ENCODE results near the gene MRC1.

The MRC1 gene

GRCh38 chr10:17882557-17882956 lies 73.4 kb downstream of the MRC1 start:
- no peak overlapping the region for H3K27ac ChIP-seq
- H3K36me3 ChIP-seq (replicated peaks), result no peaks in the 10 kb centered on the region
- TF ChIP-seq CTCF (IDR thresholded peaks at IDR 0.05; ENCODE audit: low read depth, low read length, missing control alignments), result no peak
- H3K4me3 ChIP-seq (ENCODE audit: low read depth, low read length), result no peak overlapping the region
- H3K27me3 ChIP-seq (replicated peaks), result no peaks in the 10 kb centered on the region
- in situ Hi-C loops (cut with HindIII; ENCODE audit: low pct_ligation_motif_present, low sequenced_read_pairs), result no loop called here
- DNase-seq, result no peak

GRCh38 chr10:17883621-17884020 lies 74.5 kb downstream of the MRC1 start:
- no peak for TF ChIP-seq CTCF (IDR thresholded peaks at IDR 0.05; ENCODE audit: low read depth, low read length, missing control alignments)
- Histone ChIP-seq H3K27ac (no peak overlapping the region), H3K27me3 (replicated peaks) (no peaks in the 10 kb centered on the region), H3K4me3 (ENCODE audit: low read depth, low read length) (no peak overlapping the region), H3K36me3 (replicated peaks) (no peaks in the 10 kb centered on the region)
- in situ Hi-C loops (cut with HindIII; ENCODE audit: low pct_ligation_motif_present, low sequenced_read_pairs), result no loop called here
- no peak for DNase-seq

- no peak for DNase-seq
- H3K27me3 ChIP-seq (replicated peaks), result no peaks in the 10 kb centered on the region
- H3K27ac ChIP-seq, result no peak overlapping the region
- no peaks in the 10 kb centered on the region for H3K36me3 ChIP-seq (replicated peaks)
- in situ Hi-C loops (cut with HindIII; ENCODE audit: low pct_ligation_motif_present, low sequenced_read_pairs), result no loop called here
- H3K4me3 ChIP-seq (ENCODE audit: low read depth, low read length), result no peak overlapping the region
- no peak for TF ChIP-seq CTCF (IDR thresholded peaks at IDR 0.05; ENCODE audit: low read depth, low read length, missing control alignments)
These were observed 79.0 kb downstream of the MRC1 start for GRCh38 chr10:17888189-17888588.

GRCh38 chr10:17891435-17891834 lies 82.3 kb downstream of the MRC1 start:
- DNase-seq, result no peak
- H3K27me3 ChIP-seq (replicated peaks), result no peaks in the 10 kb centered on the region
- no peak overlapping the region for H3K27ac ChIP-seq
- TF ChIP-seq CTCF (IDR thresholded peaks at IDR 0.05; ENCODE audit: low read depth, low read length, missing control alignments), result no peak
- no peaks in the 10 kb centered on the region for H3K36me3 ChIP-seq (replicated peaks)
- in situ Hi-C loops (cut with HindIII; ENCODE audit: low pct_ligation_motif_present, low sequenced_read_pairs), result no loop called here
- no peak overlapping the region for H3K4me3 ChIP-seq (ENCODE audit: low read depth, low read length)

- no peaks in the 10 kb centered on the region for H3K27me3 ChIP-seq (replicated peaks)
- no peak overlapping the region for H3K27ac ChIP-seq
- TF ChIP-seq CTCF (IDR thresholded peaks at IDR 0.05; ENCODE audit: low read depth, low read length, missing control alignments), result no peak
- no peak overlapping the region for H3K4me3 ChIP-seq (ENCODE audit: low read depth, low read length)
- DNase-seq, result no peak
- no peaks in the 10 kb centered on the region for H3K36me3 ChIP-seq (replicated peaks)
- in situ Hi-C loops (cut with HindIII; ENCODE audit: low pct_ligation_motif_present, low sequenced_read_pairs), result no loop called here
These were observed 95.4 kb downstream of the MRC1 start for GRCh38 chr10:17904564-17904963.

GRCh38 chr10:17905491-17905890 lies 96.3 kb downstream of the MRC1 start:
- no peak for DNase-seq
- Histone ChIP-seq H3K27me3 (replicated peaks) (no peaks in the 10 kb centered on the region), H3K27ac (no peak overlapping the region), H3K36me3 (replicated peaks) (no peaks in the 10 kb centered on the region), H3K4me3 (ENCODE audit: low read depth, low read length) (no peak overlapping the region)
- in situ Hi-C loops (cut with HindIII; ENCODE audit: low pct_ligation_motif_present, low sequenced_read_pairs), result no loop called here
- no peak for TF ChIP-seq CTCF (IDR thresholded peaks at IDR 0.05; ENCODE audit: low read depth, low read length, missing control alignments)
